Epithelial cell of proximal tubule (primary cell): Measurements from ENCODE around the gene LRIG1. TPM values are rescaled to one million over a fixed set of nuclear protein-coding genes. Genes with fewer than 3 reads are reported as not detected.
A peak's percentile ranks its signal among the peaks of the same experiment; 100 is the strongest.

Experiments used
- DNase-seq: peaks from one replicate; pipeline ENCODE4 v3.0.0-alpha.2; 2011; ENCODE audit warnings: low read depth
- H3K4me3 ChIP-seq: 2 replicates; pipeline ENCODE4 v1.5.1; 2011; ENCODE audit warnings: low read depth, mild to moderate bottlenecking, low read length
- CTCF ChIP-seq: conservative IDR thresholded peaks from 2 replicates; pipeline ENCODE4 v1.5.1; 2012; ENCODE audit warnings: low read depth, mild to moderate bottlenecking, low read length
- total RNA-seq: library from RNA; depleted of rRNA; stranded (reverse); fragments of >200 nt; gene quantifications from 2 replicates; pipeline ENCODE4 v1.2.3, GENCODE V29; 2015

The LRIG1 gene
- total RNA-seq, 1 donor from 2014 or later, result 10.0 TPM

- DNase-seq, result no peak
- TF ChIP-seq CTCF, result no peak
- no peak overlapping the region for H3K4me3 ChIP-seq
These were observed 110.8 kb downstream of the LRIG1 start for GRCh38 chr3:66390013-66390412.

- TF ChIP-seq CTCF, result no peak
- H3K4me3 ChIP-seq, result no peak overlapping the region
- no peak for DNase-seq
These were observed 113.7 kb downstream of the LRIG1 start for GRCh38 chr3:66386925-66387650.

- DNase-seq, result peak; percentile 31
- TF ChIP-seq CTCF, result no peak
- H3K4me3 ChIP-seq, result no peak overlapping the region
These were observed 114.6 kb downstream of the LRIG1 start for GRCh38 chr3:66386011-66386924.

- no peak overlapping the region for H3K4me3 ChIP-seq
- no peak for DNase-seq
- TF ChIP-seq CTCF, result no peak
These were observed 115.8 kb downstream of the LRIG1 start for GRCh38 chr3:66385066-66385465.

- no peak for TF ChIP-seq CTCF
- DNase-seq, result no peak
- H3K4me3 ChIP-seq, result no peak overlapping the region
These were observed 116.7 kb downstream of the LRIG1 start for GRCh38 chr3:66383998-66384745.

- TF ChIP-seq CTCF, result no peak
- no peak for DNase-seq
- H3K4me3 ChIP-seq, result no peak overlapping the region
These were observed 117.8 kb downstream of the LRIG1 start for GRCh38 chr3:66383023-66383422.
